ENCODE results near the gene WWOX. TPM values are rescaled to one million over a fixed set of nuclear protein-coding genes. Genes with fewer than 3 reads are reported as not detected.
A peak's percentile ranks its signal among the peaks of the same experiment; 100 is the strongest.

Gene WWOX
- total and polyA plus RNA-seq, 4 donors, result 5.4 to 61.5 (median 18.4) TPM

- no peak for ATAC-seq (ENCODE audit: insufficient read depth, low FRiP score)
- Histone ChIP-seq H3K36me3 (ENCODE audit: control insufficient read depth in 4 of 4, insufficient read depth in 4 of 4, low read length in 4 of 4) (no peaks in the 10 kb centered on the region), H3K9me3 (ENCODE audit: control insufficient read depth in 4 of 4, insufficient read depth in 3 of 4, low read length in 3 of 4) (no peaks in the 10 kb centered on the region), H3K27ac (ENCODE audit: low read depth in 1 of 2, low read length in 1 of 2) (no peak overlapping the region), H3K4me1 (ENCODE audit: control insufficient read depth in 5 of 5, insufficient read depth in 5 of 5, low read length in 5 of 5) (no peaks in the 10 kb centered on the region), H3K4me3 (no peak overlapping the region), H3K9ac (ENCODE audit: insufficient read depth in 1 of 2, low read length in 2 of 2) (no peak overlapping the region), H3K27me3 (ENCODE audit: control insufficient read depth in 3 of 3, insufficient read depth in 3 of 3, low read length in 2 of 3) (no peaks in the 10 kb centered on the region)
- 92 to 95% methylated on average over 13 of the region's 13 CpGs for WGBS, 2 donors
- no peak for TF ChIP-seq CTCF (IDR thresholded peaks at IDR 0.05; ENCODE audit: control extremely low read depth, extremely low read depth)
- no peak for DNase-seq
These were observed 1112.1 kb downstream of the WWOX start for GRCh38 chr16:79211586-79211985.

GRCh38 chr16:79212114-79212791 is 1112.8 kb downstream of the WWOX start:
- Histone ChIP-seq H3K9me3 (ENCODE audit: control insufficient read depth in 4 of 4, insufficient read depth in 3 of 4, low read length in 3 of 4) (no peaks in the 10 kb centered on the region), H3K27me3 (ENCODE audit: control insufficient read depth in 3 of 3, insufficient read depth in 3 of 3, low read length in 2 of 3) (no peaks in the 10 kb centered on the region), H3K4me3 (no peak overlapping the region), H3K9ac (ENCODE audit: insufficient read depth in 1 of 2, low read length in 2 of 2) (no peak overlapping the region), H3K4me1 (ENCODE audit: control insufficient read depth in 5 of 5, insufficient read depth in 5 of 5, low read length in 5 of 5) (no peaks in the 10 kb centered on the region), H3K27ac (ENCODE audit: low read depth in 1 of 2, low read length in 1 of 2) (no peak overlapping the region), H3K36me3 (ENCODE audit: control insufficient read depth in 4 of 4, insufficient read depth in 4 of 4, low read length in 4 of 4) (no peaks in the 10 kb centered on the region)
- WGBS, 2 donors, result 84 to 87% methylated on average over 10 of the region's 10 CpGs
- no peak for DNase-seq
- TF ChIP-seq CTCF (IDR thresholded peaks at IDR 0.05; ENCODE audit: control extremely low read depth, extremely low read depth), result no peak
- ATAC-seq (ENCODE audit: insufficient read depth, low FRiP score), result no peak

GRCh38 chr16:79213214-79213613 is 1113.8 kb downstream of the WWOX start:
- ATAC-seq (ENCODE audit: insufficient read depth, low FRiP score) (no peak), DNase-seq (peak in 2 of 3 donors; percentile 15 to 36)
- Histone ChIP-seq H3K9ac (ENCODE audit: insufficient read depth in 1 of 2, low read length in 2 of 2) (no peak overlapping the region), H3K27me3 (ENCODE audit: control insufficient read depth in 3 of 3, insufficient read depth in 3 of 3, low read length in 2 of 3) (no peaks in the 10 kb centered on the region), H3K27ac (ENCODE audit: low read depth in 1 of 2, low read length in 1 of 2) (no peak overlapping the region), H3K36me3 (ENCODE audit: control insufficient read depth in 4 of 4, insufficient read depth in 4 of 4, low read length in 4 of 4) (no peaks in the 10 kb centered on the region), H3K4me1 (ENCODE audit: control insufficient read depth in 5 of 5, insufficient read depth in 5 of 5, low read length in 5 of 5) (no peaks in the 10 kb centered on the region), H3K9me3 (ENCODE audit: control insufficient read depth in 4 of 4, insufficient read depth in 3 of 4, low read length in 3 of 4) (no peaks in the 10 kb centered on the region), H3K4me3 (no peak overlapping the region)
- 53 to 69% methylated on average over 3 of the region's 3 CpGs for WGBS, 2 donors
- no peak for TF ChIP-seq CTCF (IDR thresholded peaks at IDR 0.05; ENCODE audit: control extremely low read depth, extremely low read depth)

GRCh38 chr16:79215289-79215688 is 1115.8 kb downstream of the WWOX start:
- Histone ChIP-seq H3K36me3 (ENCODE audit: control insufficient read depth in 4 of 4, insufficient read depth in 4 of 4, low read length in 4 of 4) (no peaks in the 10 kb centered on the region), H3K9ac (ENCODE audit: insufficient read depth in 1 of 2, low read length in 2 of 2) (no peak overlapping the region), H3K4me1 (ENCODE audit: control insufficient read depth in 5 of 5, insufficient read depth in 5 of 5, low read length in 5 of 5) (no peaks in the 10 kb centered on the region), H3K4me3 (no peak overlapping the region), H3K9me3 (ENCODE audit: control insufficient read depth in 4 of 4, insufficient read depth in 3 of 4, low read length in 3 of 4) (no peaks in the 10 kb centered on the region), H3K27ac (ENCODE audit: low read depth in 1 of 2, low read length in 1 of 2) (no peak overlapping the region), H3K27me3 (ENCODE audit: control insufficient read depth in 3 of 3, insufficient read depth in 3 of 3, low read length in 2 of 3) (no peaks in the 10 kb centered on the region)
- ATAC-seq (ENCODE audit: insufficient read depth, low FRiP score) (no peak), DNase-seq (no peak)
- no peak for TF ChIP-seq CTCF (IDR thresholded peaks at IDR 0.05; ENCODE audit: control extremely low read depth, extremely low read depth)
- WGBS, 2 donors, result 69 to 73% methylated on average over 4 of the region's 4 CpGs
